Muscle of back (tissue), 13 donors: ENCODE data around the gene DAPP1. TPM values are rescaled to one million over a fixed set of nuclear protein-coding genes. Genes with fewer than 3 reads are reported as not detected.
"Not testable (repeated sequence)": the region's sequence is repeated elsewhere in the genome, so short reads cannot be mapped to it uniquely, and the experiment has no call there.

ENCODE experiments used
- DNase-seq, 3 donors: peaks; one replicate each; pipeline versions ENCODE4 v3.0.0 to v3.0.0-alpha.2; 2013
- long read RNA-seq, 9 donors: transcript quantifications; one replicate each; lab custom pipeline, GENCODE V29; 2026
- polyA plus RNA-seq, 10 donors: library from polyadenylated mRNA; unstranded; fragments of 120-200 nt; gene quantifications; one replicate each; pipeline ENCODE4 v1.2.1, GENCODE V29; 2013; ENCODE audit not compliant: insufficient read length in 10 of 10

DAPP1 gene
- 1 to 10 TPM in 9 of 10 donors, under 1 TPM in 1; 0.87 to 3.0 (median 1.8) TPM for polyA plus RNA-seq
- long read RNA-seq, donor 1, result 0 reads
- long read RNA-seq, donor 2, result 0 reads
- long read RNA-seq, donor 3, result 0 reads
- long read RNA-seq, donor 4, result 0 reads
- long read RNA-seq, donor 5, result 0 reads
- long read RNA-seq, donor 6, result 0 reads
- long read RNA-seq, donor 7, result 0 reads
- long read RNA-seq, donor 8, result 0 reads
- long read RNA-seq, donor 9, result 0 reads

GRCh38 chr4:99816545-99817308 is at the start of gene DAPP1:
DAPP1 (plus strand) TSS chr4:99816827; CDS start chr4:99816914, 87 bp downstream.
- DNase-seq, result peak in 2 of 3 donors; percentile 9 to 35

GRCh38 chr4:99770842-99771241 is 45.8 kb upstream of the DAPP1 start:
- not testable (repeated sequence) for DNase-seq

DNA sequence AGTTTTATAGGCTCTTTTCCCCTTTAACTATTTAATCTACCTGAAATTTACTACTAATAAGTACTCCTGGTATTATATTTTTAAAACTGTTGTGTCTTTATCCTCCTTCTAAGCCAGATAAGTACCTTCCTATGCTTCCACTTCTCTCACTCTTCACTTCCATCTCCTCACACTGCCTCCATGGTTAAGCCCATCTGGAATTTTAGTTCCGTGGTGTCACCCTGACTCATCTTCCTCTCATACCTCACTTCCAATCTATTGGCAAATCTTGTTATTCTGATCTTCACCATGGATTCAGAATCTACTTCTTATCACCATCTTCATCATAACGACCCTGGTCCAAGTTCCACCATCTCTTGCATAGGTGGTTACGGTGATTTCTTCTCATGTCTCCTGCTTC is 32.7 kb upstream of the DAPP1 start:
- DNase-seq, result no peak

- DNase-seq, result no peak
These were observed 31.8 kb upstream of the DAPP1 start for GRCh38 chr4:99784842-99785241.

GRCh38 chr4:99790796-99791617 is 25.6 kb upstream of the DAPP1 start:
- DNase-seq, result peak in 2 of 3 donors; percentile 6 to 25

GRCh38 chr4:99800332-99801004 is 16.2 kb upstream of the DAPP1 start:
- DNase-seq, result no peak

- DNase-seq, result no peak
These were observed 15.5 kb upstream of the DAPP1 start for GRCh38 chr4:99801005-99801699.

DNA sequence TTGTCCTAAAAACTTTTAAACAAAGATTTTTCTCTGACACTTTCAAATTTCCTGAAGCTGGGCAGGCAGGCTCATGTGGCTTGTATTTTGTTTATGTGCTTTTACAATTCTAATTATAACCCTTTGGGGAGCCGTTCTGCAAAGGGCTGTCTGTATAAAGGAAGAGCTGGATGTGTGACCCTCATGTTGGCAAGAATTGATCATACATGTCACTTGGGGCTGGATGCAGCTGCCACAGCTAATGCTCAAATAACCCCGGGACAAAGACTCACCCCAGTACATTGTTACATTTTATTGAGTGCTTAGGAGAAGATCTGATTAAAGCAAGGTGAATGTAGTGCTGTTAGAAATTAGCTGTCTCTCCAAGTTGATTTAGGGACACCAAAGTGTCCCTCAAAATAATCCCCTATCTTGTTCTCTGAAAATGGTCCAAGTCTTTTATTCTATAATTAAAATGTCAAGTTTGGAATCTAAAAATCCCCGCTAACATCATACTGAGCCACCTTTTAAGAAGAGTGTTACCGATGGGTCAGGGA is 13.0 kb upstream of the DAPP1 start:
- no peak for DNase-seq

- DNase-seq, result no peak
These were observed 10.1 kb upstream of the DAPP1 start for GRCh38 chr4:99806545-99806944.

DNA sequence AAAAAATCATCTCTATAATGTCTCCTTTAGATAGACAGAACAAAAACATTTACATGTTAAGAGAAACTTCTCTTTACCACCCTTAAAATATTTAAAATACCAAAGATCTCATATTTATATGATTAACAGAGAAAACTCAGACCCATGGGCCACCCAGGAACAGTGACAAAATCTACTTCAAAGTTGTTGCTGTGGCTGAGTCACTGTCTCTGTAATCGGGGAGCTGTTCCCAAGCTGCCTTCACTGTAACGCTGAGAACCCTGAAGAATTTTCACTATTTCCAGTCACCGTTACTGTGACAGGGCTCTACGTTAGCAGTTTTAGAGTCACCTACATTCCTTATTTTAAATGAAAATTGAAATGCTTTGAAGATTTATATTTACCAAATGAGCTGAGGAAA is 9.0 kb upstream of the DAPP1 start:
- no peak for DNase-seq

DNA sequence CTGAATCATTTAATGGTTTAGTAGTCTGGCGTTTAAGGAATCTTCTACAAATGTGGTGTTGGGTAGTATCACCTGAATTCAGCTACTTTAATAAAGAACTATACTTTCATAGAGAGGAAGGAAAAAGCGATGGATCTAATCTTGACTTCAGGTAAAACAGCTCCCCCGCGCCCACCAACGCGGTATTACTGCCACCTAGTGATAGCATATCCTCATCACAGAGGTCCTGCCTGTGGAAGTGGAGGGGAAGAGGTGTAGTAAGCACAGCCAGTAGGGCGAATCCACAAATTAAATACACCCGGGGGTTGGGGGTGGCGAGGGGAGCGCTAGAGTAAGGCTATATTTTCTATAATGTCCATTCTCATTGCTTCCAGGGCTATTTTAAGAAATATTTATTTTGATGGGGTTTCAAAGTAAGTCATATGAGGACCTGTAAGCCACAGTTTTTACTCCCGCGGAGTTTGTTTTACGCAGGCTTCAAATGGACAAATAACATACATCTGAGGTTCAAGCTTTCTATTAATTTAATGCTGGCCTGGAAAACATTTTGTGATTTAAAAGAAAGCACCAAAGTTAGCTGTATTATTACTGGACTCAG is 8.3 kb upstream of the DAPP1 start:
- DNase-seq, result peak; percentile 18 to 27 (median 23)

DNA sequence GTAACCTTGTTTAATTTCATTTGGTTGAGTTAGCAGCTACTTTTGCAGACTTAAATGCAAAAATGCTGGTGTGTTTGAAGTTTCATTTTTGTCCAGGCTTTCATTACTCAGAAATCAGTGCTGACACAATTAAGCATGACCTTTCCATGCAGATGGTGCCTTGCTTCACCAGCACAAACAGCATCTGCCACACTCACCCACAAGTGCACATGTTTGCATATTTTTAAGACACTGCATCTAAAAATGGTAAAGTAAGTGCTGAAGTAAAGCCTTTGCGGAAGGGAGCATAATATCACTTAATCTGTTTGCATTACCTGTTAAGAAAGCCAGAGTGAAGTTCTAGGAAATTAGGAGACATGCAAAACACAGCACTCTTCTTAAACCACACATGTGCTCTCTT is 7.3 kb upstream of the DAPP1 start:
- DNase-seq, result no peak

GRCh38 chr4:99810536-99810935 is 6.1 kb upstream of the DAPP1 start:
- no peak for DNase-seq

DNA sequence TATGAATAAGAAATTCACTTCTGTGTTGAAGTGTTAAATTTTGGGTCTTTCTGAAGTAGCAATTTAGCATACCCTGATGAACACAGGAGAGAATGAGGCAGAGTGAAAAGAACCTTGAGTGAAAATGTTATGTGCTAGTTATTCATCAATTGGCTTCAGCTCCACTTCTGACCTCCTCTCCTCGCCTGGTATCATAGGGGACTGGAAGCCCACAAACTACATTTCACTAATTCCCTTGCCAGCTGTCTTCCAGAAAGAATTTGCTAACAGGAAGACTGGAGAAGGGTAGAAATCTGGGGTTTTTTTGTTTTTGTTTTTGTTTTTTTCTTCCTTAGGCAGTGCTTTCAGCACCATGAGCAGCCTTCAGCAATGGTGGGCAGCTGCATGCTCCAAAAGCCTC is 5.5 kb upstream of the DAPP1 start:
- no peak for DNase-seq

GRCh38 chr4:99811850-99812249 is 4.8 kb upstream of the DAPP1 start:
- DNase-seq, result no peak

DNA sequence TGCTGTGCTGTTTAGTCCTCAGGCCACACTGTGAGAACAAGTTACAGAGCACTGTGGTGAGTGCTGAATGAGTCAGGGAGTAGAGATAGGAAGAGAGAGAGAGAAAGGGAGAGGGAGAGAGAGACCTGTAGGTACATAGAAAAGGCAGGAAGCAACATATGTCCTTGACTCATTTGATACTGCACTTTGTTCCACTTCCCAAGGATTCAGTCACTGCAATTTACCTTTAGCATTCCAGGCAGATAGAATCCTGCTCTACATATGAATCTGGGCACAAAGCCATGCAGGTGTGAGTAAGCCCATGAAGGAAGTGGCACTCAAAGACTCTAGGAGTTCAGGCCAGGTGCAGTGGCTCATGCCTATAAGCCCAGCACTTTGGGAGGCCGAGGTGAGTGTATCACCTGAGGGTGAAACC is 1.0 kb upstream of the DAPP1 start:
- DNase-seq, result no peak

GRCh38 chr4:99817309-99817890 is 773 bp downstream of the DAPP1 start:
- DNase-seq, result no peak

DNA sequence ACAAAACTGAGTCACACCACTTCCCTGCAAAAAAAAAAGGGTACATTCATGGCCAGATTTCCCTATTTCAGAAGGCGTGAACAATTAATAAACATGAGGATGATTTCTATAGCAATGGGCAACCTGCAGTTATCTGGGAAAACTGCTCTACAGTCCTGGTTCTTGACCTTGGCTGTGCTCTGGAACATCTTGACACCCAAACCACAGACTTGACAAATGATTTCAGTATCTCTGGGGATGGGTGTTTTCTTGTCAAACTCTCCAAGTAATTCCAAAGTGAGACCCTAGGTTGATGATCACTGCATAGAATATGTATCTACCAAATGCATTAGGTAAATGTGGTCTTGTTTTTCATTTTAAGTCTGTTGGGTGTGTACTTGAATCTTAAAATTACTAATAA is 2.0 kb downstream of the DAPP1 start:
- DNase-seq, result no peak

DNA sequence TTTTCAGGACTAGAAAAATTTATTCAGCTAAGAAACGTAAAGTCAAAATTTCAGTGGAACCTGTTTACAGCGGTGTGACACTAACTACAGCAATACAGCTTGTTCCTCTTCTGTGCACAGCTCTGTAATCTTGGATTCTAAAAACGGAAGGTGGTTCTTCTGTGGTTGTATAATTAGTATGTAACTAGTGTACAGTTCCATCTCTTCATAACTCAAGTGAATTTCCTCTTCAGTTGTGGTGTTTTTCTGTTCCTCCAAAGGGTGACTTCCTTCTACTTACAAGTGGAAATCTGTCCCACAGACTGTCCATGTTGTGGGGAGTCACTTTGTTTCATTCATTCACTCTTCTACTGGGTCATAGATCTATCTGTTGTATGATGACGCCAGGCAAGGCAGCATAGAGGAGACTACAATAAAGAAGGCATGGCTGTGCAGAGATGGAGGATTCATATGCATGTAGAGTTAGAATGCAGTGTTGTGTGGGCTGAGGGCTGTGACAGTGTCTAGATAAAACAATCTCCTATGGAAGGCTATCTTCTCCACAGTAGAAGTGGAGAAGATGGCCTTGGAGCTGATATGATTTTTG is 5.4 kb downstream of the DAPP1 start:
- DNase-seq, result peak in 2 of 3 donors; percentile 5 to 13

GRCh38 chr4:99822734-99823133 is 6.1 kb downstream of the DAPP1 start:
- no peak for DNase-seq
